HG03045 (cell line): ENCODE results near the gene TOMT.

ENCODE experiments used
- ATAC-seq: cut with Tn5 transposase; IDR thresholded peaks from one replicate; pipeline ENCODE4 v1.9.1; 2021; ENCODE audit warnings: mild to moderate bottlenecking, moderate library complexity; ENCODE audit not compliant: unreplicated experiment

Gene TOMT

DNA sequence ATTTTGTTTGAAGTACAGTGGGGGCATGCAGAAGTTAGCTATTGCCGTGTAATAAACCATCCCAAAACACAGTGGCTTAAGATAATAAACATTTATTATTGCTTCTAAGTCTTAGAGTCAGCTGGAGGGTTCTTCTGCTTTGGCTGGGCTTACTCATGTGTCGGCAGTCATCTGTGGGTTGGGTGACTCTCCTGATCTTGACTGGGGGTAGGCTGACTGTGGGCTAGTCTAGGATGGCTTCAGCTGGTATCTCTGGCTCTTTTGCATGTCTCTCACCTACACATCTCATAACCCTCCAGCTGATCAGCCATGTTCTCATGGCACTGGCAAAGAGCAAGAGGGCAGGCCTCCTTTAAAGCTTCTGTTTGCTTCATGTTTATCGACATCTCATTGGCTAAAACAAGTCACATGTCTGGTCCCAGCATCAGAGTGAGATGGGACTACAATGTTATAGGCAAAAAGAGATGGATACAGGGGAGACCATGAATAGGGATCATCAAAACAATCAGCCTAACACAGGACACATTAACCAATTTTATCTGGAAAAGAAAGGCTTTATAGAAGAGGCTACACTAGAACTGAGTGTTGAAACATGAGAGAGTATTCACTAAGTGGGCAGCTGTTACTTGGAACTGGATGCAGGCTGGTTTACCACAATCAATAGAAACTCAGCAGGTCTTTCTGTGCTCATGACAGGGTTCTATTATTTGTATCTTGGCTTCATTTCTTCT lies 19.9 kb upstream of the TOMT start:
- no peak for ATAC-seq

DNA sequence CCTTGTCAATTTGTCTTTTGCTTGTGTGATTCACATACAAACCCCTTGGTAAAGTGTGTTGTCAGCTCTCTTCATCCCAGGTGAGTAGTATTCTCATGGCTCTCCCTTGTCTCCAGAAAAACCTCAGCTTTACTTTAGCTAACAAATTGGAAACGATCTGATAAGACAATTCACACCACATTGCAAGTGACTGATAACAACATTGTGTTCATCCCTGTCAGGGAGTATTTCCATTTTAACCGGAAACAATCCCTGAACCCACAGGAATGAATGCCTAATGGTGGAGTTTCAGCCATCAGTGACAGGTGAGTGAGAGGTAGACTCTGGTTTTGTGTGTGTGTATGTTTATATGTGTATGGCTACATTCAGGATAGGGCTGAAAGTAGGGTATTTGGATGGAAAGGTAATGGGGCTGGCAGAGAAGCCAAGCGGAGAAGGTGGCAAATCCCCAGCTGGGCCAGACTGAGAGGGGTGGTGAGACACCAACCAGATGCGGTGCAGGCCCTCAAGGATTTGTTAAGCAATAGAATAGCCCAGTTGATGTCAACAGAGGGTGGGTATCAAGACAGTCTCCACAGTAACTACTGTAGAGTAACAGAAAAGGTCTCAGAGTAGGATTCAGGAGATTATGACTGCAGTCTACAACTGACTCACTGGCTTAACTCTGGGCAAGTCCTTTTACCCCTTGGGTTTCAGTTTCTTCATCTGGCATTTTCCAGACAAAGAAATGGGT lies 17.5 kb upstream of the TOMT start:
- ATAC-seq = no peak

GRCh38 chr11:72091292-72091691 lies 14.4 kb upstream of the TOMT start:
- no peak for ATAC-seq

DNA sequence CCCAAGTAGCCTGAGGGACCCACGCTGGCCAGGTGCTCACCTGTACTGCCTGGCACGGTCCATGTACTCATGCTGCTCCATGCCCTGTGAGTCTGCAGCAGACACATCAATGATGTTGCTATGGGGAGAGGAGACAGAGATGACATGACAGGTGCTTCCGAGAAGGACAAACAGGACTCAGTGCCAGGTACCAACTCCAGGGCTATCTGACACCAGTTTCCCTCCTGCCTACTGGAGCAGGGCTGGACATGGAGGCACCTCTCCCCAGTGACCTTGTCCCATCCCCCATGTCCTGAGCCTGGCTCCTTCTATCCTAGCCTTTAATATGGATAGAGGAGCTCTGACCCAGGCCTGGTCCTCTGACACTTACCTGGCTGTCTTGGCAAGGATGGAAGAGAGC lies 7.0 kb upstream of the TOMT start:
- no peak for ATAC-seq

GRCh38 chr11:72100009-72100408 lies 5.7 kb upstream of the TOMT start:
- no peak for ATAC-seq

DNA sequence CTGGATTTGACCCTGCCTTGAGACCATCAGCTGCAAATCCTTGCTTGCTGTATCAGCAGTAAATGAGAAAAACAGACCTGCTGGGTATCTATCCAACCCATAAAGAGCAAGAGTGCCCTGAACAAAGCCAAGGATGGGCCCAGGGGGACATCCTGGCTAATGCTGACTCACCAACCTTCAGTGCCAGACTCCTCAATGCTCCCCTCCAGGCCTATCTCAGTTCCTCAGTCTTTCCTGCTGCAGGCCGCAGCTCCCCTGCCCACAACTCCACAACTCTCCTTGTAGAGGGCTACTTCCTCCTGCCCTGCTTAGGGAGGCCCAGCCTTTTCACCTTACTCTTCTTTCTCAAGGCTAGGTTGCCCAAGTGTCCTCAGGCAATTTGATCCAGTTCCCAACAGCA lies 5.3 kb upstream of the TOMT start:
- no peak for ATAC-seq

- no peak for ATAC-seq
These were observed 3.6 kb upstream of the TOMT start for GRCh38 chr11:72102162-72102561.

- ATAC-seq = no peak
These were observed 3.1 kb upstream of the TOMT start for GRCh38 chr11:72102631-72102945.

GRCh38 chr11:72102946-72103753 lies 2.6 kb upstream of the TOMT start, which contains the start of gene LAMTOR1:
LAMTOR1 (minus strand) TSS chr11:72103297; CDS start chr11:72103224, 73 bp downstream.
- peak; percentile 90 for ATAC-seq

- no peak for ATAC-seq
These were observed 2.0 kb upstream of the TOMT start for GRCh38 chr11:72103754-72104167.

DNA sequence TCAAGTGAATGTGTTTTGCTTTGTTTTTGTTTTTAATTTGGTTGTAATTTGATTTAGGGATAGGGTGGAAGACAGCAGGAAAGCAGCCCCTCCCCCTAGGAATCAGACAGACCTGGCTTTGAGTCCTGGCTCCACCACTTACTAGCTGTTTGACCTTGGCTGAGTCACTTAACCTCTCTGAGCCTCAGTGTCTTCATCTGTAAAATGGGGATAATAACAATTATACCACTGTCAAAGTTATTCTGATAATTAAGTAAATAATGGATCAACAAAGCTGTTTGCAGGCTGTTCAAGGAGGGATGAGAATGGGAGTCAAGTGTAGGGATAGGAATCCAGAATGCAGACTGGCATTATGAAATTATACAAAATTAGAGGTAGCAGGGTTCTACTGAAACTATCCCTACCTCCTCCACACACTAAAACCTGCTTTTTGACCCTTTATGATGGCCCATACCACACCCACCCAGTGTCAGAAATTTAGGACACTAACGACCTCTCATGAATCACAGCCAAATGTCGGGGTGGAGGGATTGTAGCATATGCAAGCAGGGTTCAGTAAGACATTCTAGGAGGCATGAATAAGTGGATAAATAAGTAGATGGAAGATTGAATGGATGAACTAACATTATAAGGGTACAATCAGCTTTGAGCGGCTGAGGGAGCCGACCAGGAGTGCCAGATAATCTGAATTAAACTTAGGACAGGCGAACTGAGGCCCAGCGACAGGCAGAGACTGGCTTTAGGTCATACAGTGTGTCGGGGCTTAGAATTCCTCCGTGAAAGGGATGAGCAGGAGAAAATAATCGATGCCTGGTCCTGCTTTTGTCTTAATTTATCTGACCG lies 5.8 kb downstream of the TOMT start:
- peak; percentile 1 for ATAC-seq

DNA sequence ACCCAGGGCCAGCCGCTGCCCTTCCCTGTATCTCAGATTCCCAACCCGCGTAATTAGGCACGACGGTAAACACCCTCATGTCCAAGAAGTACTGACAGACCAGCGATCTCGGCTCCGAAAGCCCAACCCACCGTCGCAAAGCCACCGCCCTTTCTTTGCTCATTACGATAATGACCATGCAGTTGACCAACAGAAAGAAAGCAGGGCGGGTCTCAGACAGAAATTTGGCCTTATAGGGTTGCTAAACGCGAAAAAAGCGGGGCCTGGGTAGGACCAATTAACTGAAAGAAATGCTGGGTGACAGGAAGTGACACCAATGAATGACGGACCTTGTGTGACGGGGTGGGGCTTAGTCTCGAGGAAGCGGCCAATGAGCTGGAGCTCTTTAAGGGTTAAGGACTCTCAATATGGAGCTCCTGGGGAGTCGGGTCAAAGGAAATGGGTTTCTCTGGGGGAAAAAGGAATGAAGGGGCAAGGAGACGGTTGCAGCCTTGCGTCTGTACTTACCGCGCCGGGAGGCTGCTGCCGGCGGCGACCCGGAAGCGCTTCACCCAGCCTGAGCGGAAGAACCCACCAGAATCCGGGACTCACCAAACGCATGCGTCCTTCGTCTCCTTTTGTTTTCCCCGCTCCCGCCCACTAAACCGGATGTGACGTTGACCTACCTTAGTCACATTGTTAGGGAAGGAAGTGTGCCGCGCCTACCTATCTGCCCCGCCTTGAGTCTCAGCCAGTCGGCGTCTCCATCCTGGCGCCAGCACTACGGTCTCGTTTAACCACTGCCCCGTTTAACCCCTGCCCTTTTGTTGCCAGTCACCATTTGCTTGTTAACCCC lies 6.6 kb downstream of the TOMT start, which contains the start of gene ANAPC15:
Gene ANAPC15, minus strand, starts transcription at position 553 of the 835 bp plus-strand sequence. CDS start 1,419 bp downstream, outside the sequence.
- ATAC-seq = peak; percentile 89

DNA sequence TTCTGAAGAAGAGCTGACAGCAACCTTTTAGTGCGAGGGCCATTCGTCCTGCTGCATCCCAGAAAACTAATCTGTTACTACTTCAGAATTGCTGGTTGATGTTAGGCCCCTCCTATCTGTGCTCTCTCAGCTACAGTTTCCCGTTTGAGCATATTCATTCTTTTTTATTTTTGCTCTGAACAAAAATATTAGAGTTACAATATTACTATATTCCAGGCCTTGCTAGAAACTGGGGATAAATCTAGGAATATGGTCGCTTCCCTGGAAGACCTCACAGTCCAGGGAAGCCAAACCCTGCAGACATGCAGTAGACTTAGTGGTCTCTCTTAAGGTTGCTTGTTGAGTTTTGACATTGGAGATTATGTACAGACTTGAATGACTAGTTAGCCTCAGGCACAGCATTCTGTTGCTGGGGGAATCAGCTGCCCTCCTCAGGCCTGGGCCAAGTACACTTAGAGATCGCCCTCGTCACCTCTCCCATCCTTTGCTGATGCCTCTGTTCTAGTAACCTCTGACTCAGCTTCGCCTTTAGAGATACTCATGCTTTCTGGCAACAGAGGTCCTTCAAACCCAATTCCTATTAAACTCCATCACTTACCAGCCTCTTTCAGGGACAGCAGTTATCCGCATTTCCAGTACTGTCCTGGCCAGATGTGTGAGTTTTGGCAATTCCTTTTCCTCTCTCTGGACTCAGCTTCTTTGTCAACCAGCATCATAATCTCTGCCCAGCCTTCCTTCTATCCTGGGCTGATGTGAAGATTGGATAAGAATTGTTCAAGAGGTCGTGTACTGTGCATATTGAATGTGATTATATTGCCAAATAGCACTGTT lies 7.5 kb downstream of the TOMT start:
- no peak for ATAC-seq

GRCh38 chr11:72114570-72114969 lies 8.8 kb downstream of the TOMT start:
- no peak for ATAC-seq

DNA sequence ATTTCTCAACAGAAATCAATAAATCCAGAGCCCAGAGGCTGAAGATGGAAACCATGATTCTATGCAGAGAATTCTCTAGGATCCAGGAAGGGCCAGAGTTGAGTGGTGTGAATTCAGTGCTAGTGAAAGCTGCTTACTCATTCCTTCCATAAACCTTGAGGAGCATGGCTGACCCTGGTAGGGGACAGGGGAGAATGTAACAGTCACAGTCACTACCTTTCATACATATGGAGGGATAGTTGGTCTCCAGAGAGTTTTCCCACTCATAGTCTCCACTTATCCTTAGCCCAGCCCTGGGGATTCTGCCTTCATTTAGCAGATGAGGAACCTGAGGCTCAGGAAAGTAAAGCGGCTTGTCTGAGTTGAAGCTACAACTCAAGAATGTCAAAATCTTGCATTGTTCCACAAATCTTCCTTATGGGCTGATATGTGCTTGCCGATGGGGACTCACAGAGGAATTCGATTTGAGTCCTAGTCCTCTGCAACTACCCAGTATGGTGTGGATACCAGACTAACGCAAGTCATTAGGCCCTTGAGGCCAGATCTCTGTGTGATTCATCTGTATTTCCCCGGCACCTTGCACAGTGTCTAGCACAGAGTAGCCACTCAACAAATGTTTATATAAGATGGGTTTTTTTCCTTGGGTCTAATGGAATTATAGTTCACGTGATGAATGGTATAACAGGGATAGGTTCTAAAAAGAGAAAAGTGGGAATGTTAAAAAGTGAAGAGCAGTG lies 10.5 kb downstream of the TOMT start:
- no peak for ATAC-seq

DNA sequence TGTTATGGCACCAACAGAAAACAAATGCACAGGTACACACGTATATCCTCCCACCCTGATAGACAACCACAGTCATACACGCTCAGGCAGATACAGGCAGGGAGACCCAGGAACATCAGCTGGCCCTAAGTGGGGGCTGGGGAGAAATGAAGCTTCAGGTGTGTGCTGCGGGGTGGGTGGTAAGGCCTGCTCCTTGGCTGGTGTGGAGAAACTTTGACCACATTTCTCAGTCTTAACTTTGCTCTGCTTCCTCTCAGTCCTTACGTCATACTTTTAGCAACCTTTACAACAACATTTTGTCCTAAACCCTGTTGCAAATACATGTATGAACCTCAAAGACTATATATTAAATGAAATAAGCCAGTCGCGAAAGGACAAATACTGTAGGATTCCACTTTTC lies 13.5 kb downstream of the TOMT start:
- no peak for ATAC-seq

GRCh38 chr11:72120930-72121329 lies 15.2 kb downstream of the TOMT start:
- ATAC-seq = no peak

DNA sequence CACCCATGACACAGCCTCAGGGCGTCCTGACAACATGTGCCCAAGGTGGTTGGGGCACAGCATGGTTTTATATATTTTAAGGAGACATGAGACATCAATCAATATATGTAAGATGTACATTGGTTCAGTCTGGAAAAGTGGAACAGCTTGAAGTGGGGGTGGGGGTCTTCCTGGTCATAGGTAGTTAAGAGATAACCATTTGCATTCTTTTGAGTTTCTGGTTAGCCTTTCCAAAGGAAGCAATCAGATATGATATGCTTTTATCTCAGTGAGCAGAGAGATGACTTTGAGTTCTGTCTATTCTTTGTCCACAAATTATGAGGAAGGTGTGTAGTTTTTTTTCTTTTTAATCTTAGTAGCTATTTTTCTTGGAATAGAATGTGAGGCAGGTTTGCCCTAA lies 16.9 kb downstream of the TOMT start:
- ATAC-seq = no peak
